ENCODE measurements around the gene PRKCA. TPM values are rescaled to one million over a fixed set of nuclear protein-coding genes. Genes with fewer than 3 reads are reported as not detected.

The PRKCA gene
- total and polyA plus RNA-seq, 12 donors = 1.6 to 27.6 (median 10.5) TPM

GRCh38 chr17:66400698-66401097 lies 98.3 kb downstream of the PRKCA start:
- ATAC-seq (no peak), DNase-seq (no peak)
- no peaks in the 10 kb centered on the region for H3K27me3 ChIP-seq
- peaks cover 0 to 30% (median 10%) of the 10 kb centered on the region in 9 donors for H3K4me1 ChIP-seq
- no peaks in the 10 kb centered on the region for H3K9me3 ChIP-seq
- H3K27ac ChIP-seq = no peak overlapping the region
- no peak overlapping the region for H3K4me3 ChIP-seq
- intact Hi-C loops (cut with DNase I) = no loop called here
- 0 to 3% methylated on average over 1 of the region's 1 CpG for WGBS, 2 donors
- no peak for TF ChIP-seq CTCF (IDR thresholded peaks at IDR 0.05)
- H3K36me3 ChIP-seq = no peaks in the 10 kb centered on the region

GRCh38 chr17:66401364-66401763 lies 99.0 kb downstream of the PRKCA start:
- Histone ChIP-seq H3K4me3 (no peak overlapping the region), H3K4me1 (peaks cover 0 to 33% (median 12%) of the 10 kb centered on the region in 9 donors), H3K9me3 (no peaks in the 10 kb centered on the region), H3K27me3 (no peaks in the 10 kb centered on the region), H3K27ac (no peak overlapping the region), H3K36me3 (no peaks in the 10 kb centered on the region)
- intact Hi-C loops (cut with DNase I) = no loop called here
- DNase-seq (no peak), ATAC-seq (no peak)
- 88 to 89% methylated on average over 4 of the region's 4 CpGs for WGBS, 2 donors
- TF ChIP-seq CTCF (IDR thresholded peaks at IDR 0.05) = no peak

GRCh38 chr17:66403846-66404556 lies 101.6 kb downstream of the PRKCA start:
- TF ChIP-seq CTCF (IDR thresholded peaks at IDR 0.05) = no peak
- intact Hi-C loops (cut with DNase I) = no loop called here
- Histone ChIP-seq H3K27me3 (no peaks in the 10 kb centered on the region), H3K4me3 (no peak overlapping the region), H3K9me3 (no peaks in the 10 kb centered on the region), H3K36me3 (no peaks in the 10 kb centered on the region), H3K27ac (no peak overlapping the region), H3K4me1 (peaks cover 0 to 38% (median 12%) of the 10 kb centered on the region in 9 donors)
- 44 to 57% methylated on average over 8 of the region's 8 CpGs for WGBS, 2 donors
- DNase-seq (no peak), ATAC-seq (no peak)

GRCh38 chr17:66405836-66406677 lies 103.6 kb downstream of the PRKCA start:
- H3K36me3 ChIP-seq = no peaks in the 10 kb centered on the region
- H3K4me3 ChIP-seq = no peak overlapping the region
- peaks cover 0 to 38% (median 12%) of the 10 kb centered on the region in 9 donors for H3K4me1 ChIP-seq
- intact Hi-C loops (cut with DNase I) = no loop called here
- ATAC-seq = no peak
- H3K27me3 ChIP-seq = no peaks in the 10 kb centered on the region
- DNase-seq = no peak
- no peaks in the 10 kb centered on the region for H3K9me3 ChIP-seq
- no peak for TF ChIP-seq CTCF (IDR thresholded peaks at IDR 0.05)
- WGBS, 2 donors = 59 to 66% methylated on average over 6 of the region's 6 CpGs
- no peak overlapping the region for H3K27ac ChIP-seq

Data from heart right ventricle (tissue), 16 donors.